Neuronal stem cell (in vitro differentiated cells): Measurements from ENCODE around the gene AOPEP.
"Not testable (repeated sequence)": the region's sequence is repeated elsewhere in the genome, so short reads cannot be mapped to it uniquely, and the experiment has no call there.

Source experiments
- DNase-seq: peaks from one replicate; pipeline ENCODE4 v3.0.0-alpha.2; 2013; ENCODE audit warnings: low spot score
- H2AFZ ChIP-seq: one replicate; pipeline ENCODE4 v1.6.1; 2013; ENCODE audit warnings: mild to moderate bottlenecking, low read length, inconsistent platforms
- H2AK5ac ChIP-seq: 2 replicates; pipeline ENCODE4 v1.6.1; 2013; ENCODE audit warnings: low read depth, mild to moderate bottlenecking, inconsistent platforms, low read length, moderate library complexity, mixed read lengths
- H2BK120ac ChIP-seq: 2 replicates; pipeline ENCODE4 v1.6.1; 2013; ENCODE audit warnings: low read depth, mild to moderate bottlenecking, inconsistent platforms, low read length, moderate library complexity, mixed read lengths
- H2BK12ac ChIP-seq: one replicate; pipeline ENCODE4 v1.6.1; 2013; ENCODE audit warnings: low read length, inconsistent platforms
- H2BK15ac ChIP-seq: 2 replicates; pipeline ENCODE4 v1.6.1; 2013; ENCODE audit warnings: mild to moderate bottlenecking, low read length, inconsistent platforms, mixed read lengths
- H2BK5ac ChIP-seq: one replicate; pipeline ENCODE4 v1.6.1; 2013; ENCODE audit warnings: inconsistent platforms, mild to moderate bottlenecking, low read length, moderate library complexity
- H3K14ac ChIP-seq: one replicate; pipeline ENCODE4 v1.6.1; 2013; ENCODE audit warnings: low read length, inconsistent platforms
- H3K18ac ChIP-seq: 2 replicates; pipeline ENCODE4 v1.6.1; 2013; ENCODE audit warnings: low read length, inconsistent platforms
- H3K23ac ChIP-seq: 2 replicates; pipeline ENCODE4 v1.6.1; 2013; ENCODE audit warnings: low read depth, mild to moderate bottlenecking, mixed read lengths, low read length, inconsistent platforms; ENCODE audit not compliant: poor library complexity
- H3K27ac ChIP-seq: replicated peaks from 3 replicates; pipeline ENCODE4 v1.5.1; 2013; ENCODE audit warnings: low read length, inconsistent platforms
- H3K27me3 ChIP-seq, 3 experiments: 2 replicates each; pipeline ENCODE4 v1.6.1; 2013; ENCODE audit warnings: low read length in 3 of 3, mild to moderate bottlenecking in 2 of 3, inconsistent platforms in 1 of 3, low read depth in 1 of 3, mixed read lengths in 1 of 3, moderate library complexity in 1 of 3; ENCODE audit not compliant: control insufficient read depth in 3 of 3, insufficient read depth in 3 of 3
- H3K36me3 ChIP-seq, 2 donors: replicated peaks in 1 of 2; 2 replicates each; pipeline ENCODE4 v1.6.1; 2013; ENCODE audit warnings: low read length in 2 of 2; ENCODE audit not compliant: control insufficient read depth in 2 of 2, insufficient read depth in 2 of 2
- H3K4ac ChIP-seq: 2 replicates; pipeline ENCODE4 v1.6.1; 2013; ENCODE audit warnings: inconsistent platforms, mild to moderate bottlenecking, low read length, moderate library complexity
- H3K4me1 ChIP-seq, 2 donors: 1 replicate in 1 of 2; 2 replicates in 1 of 2; pipeline ENCODE4 v1.6.1; 2013; ENCODE audit warnings: low read length in 2 of 2, low read depth in 1 of 2; ENCODE audit not compliant: control insufficient read depth in 2 of 2, insufficient read depth in 1 of 2
- H3K4me2 ChIP-seq: one replicate; pipeline ENCODE4 v1.6.1; 2013; ENCODE audit warnings: mild to moderate bottlenecking, low read length, inconsistent platforms; ENCODE audit not compliant: insufficient read depth, poor library complexity, severe bottlenecking
- H3K4me3 ChIP-seq, 2 donors: 2 replicates each; pipeline ENCODE4 v1.5.1; 2013; ENCODE audit warnings: low read length in 2 of 2, mild to moderate bottlenecking in 2 of 2, inconsistent platforms in 1 of 2, moderate library complexity in 1 of 2
- H3K79me1 ChIP-seq: one replicate; pipeline ENCODE4 v1.6.1; 2013; ENCODE audit warnings: low read depth, mild to moderate bottlenecking, inconsistent platforms, low read length, moderate library complexity
- H3K9ac ChIP-seq: one replicate; pipeline ENCODE4 v1.6.1; 2013; ENCODE audit warnings: mild to moderate bottlenecking, low read depth, low read length, inconsistent platforms; ENCODE audit not compliant: poor library complexity
- H3K9me3 ChIP-seq, 2 donors: replicated peaks in 1 of 2; 2 replicates each; pipeline versions ENCODE3 to v1.6.1; 2013; ENCODE audit warnings: low read length in 2 of 2, mild to moderate bottlenecking in 2 of 2, inconsistent platforms in 1 of 2, low read depth in 1 of 2, mixed read lengths in 1 of 2, moderate library complexity in 1 of 2; ENCODE audit not compliant: control insufficient read depth in 2 of 2, insufficient read depth in 1 of 2
- H4K8ac ChIP-seq: one replicate; pipeline ENCODE4 v1.6.1; 2013; ENCODE audit warnings: low read depth, mild to moderate bottlenecking, inconsistent platforms, low read length, moderate library complexity
- H4K91ac ChIP-seq: one replicate; pipeline ENCODE4 v1.6.1; 2013; ENCODE audit warnings: low read length, low read depth, mild to moderate bottlenecking, inconsistent platforms; ENCODE audit not compliant: poor library complexity
- WGBS, 2 donors: extraction: QIAGEN DNeasy Blood & Tissue Kit; methylation state at CpG; one replicate each; pipeline ENCODE4 v1.1.7; 2013; ENCODE audit warnings: missing lambda C conversion rate in 2 of 2, mixed read lengths in 1 of 2; ENCODE audit not compliant: insufficient read length in 2 of 2, insufficient replicate concordance in 1 of 2; ENCODE audit errors: extremely low coverage in 2 of 2; 5-methylcytosine and 5-hydroxymethylcytosine counted together

The AOPEP gene

GRCh38 chr9:94830071-94830604 lies 103.6 kb downstream of the AOPEP start:
- H4K8ac ChIP-seq, H3K4ac ChIP-seq, H3K27me3 ChIP-seq, H3K4me1 ChIP-seq, H3K27ac ChIP-seq, H2BK12ac ChIP-seq, H3K18ac ChIP-seq, H3K23ac ChIP-seq, H2AK5ac ChIP-seq, H3K79me1 ChIP-seq, H3K4me2 ChIP-seq, H3K4me3 ChIP-seq, H2BK5ac ChIP-seq, H2AFZ ChIP-seq, H2BK120ac ChIP-seq, H3K9ac ChIP-seq, H3K14ac ChIP-seq, DNase-seq, H4K91ac ChIP-seq, H2BK15ac ChIP-seq, H3K36me3 ChIP-seq: not testable (repeated sequence)
- peaks cover 0 to 10% of the 10 kb centered on the region in 2 donors for H3K9me3 ChIP-seq
- no CpG with 5 or more reads among the region's 3 CpGs for WGBS, 2 donors

DNA sequence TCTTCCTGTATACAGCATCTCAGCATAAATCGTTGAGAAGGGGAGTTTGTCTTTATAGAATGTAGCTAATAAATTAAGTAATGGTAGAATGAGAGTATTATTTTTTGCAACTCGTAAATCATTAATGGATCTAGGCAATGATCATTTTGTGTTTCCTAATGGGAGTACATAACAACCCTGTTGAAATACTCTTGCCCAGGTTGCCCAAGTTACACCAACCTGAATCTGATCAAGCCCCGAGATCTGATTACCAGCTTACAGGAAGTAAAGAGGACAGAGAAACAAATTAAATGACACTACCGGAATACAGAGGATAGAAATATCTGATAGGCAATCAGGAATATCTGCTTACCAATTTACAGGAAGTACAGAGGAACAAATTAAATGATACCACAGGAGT lies 107.3 kb downstream of the AOPEP start:
- Histone ChIP-seq H3K4me2 (no peak overlapping the region), H3K27ac (no peak overlapping the region), H3K79me1 (no peaks in the 10 kb centered on the region), H3K14ac (no peak overlapping the region), H4K91ac (no peak overlapping the region), H2BK15ac (no peak overlapping the region), H3K23ac (no peak overlapping the region), H2BK5ac (no peak overlapping the region), H4K8ac (no peak overlapping the region), H3K27me3 (no peaks in the 10 kb centered on the region), H3K4ac (no peak overlapping the region), H3K9me3 (peaks cover 0 to 19% of the 10 kb centered on the region in 2 donors), H2BK12ac (no peak overlapping the region), H3K18ac (no peak overlapping the region), H3K36me3 (no peaks in the 10 kb centered on the region), H3K4me3 (no peak overlapping the region), H3K9ac (no peak overlapping the region), H2BK120ac (no peak overlapping the region), H2AFZ (no peak overlapping the region), H2AK5ac (no peak overlapping the region), H3K4me1 (no peaks in the 10 kb centered on the region)
- 100% methylated on average over 1 of the region's 4 CpGs; no CpG with 5 or more reads in 1 of the 2 donors for WGBS, 2 donors
- no peak for DNase-seq

DNA sequence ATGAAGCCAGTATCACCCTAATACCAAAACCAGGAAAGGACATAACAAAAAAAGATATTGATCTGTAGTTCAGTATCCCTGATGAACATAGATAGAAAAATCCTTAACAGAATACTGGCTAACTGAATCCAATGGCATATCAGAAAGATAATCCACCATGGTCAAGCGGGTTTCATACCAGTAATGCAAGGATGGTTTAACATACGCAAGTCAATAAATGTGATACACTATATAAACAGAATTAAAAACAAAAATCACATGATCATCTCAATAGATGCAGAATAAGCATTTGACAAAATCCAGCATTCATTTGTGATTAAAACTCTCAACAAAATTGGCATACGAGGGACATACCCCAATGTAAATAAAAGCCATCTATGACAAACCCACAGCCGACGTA lies 110.9 kb downstream of the AOPEP start:
- no peak overlapping the region for H3K4me3 ChIP-seq
- H3K36me3 ChIP-seq = no peaks in the 10 kb centered on the region
- H3K23ac ChIP-seq = no peak overlapping the region
- no peak overlapping the region for H3K4ac ChIP-seq
- no peak overlapping the region for H3K27ac ChIP-seq
- no peak overlapping the region for H3K14ac ChIP-seq
- no peak overlapping the region for H4K8ac ChIP-seq
- H2BK15ac ChIP-seq = no peak overlapping the region
- no peaks in the 10 kb centered on the region for H3K4me1 ChIP-seq
- H3K18ac ChIP-seq = no peak overlapping the region
- no peaks in the 10 kb centered on the region for H3K79me1 ChIP-seq
- no CpG with 5 or more reads among the region's 5 CpGs for WGBS, 2 donors
- no peak for DNase-seq
- no peaks in the 10 kb centered on the region for H3K27me3 ChIP-seq
- no peak overlapping the region for H2BK5ac ChIP-seq
- H2AK5ac ChIP-seq = no peak overlapping the region
- H3K9me3 ChIP-seq = peaks cover 0 to 14% of the 10 kb centered on the region in 2 donors
- no peak overlapping the region for H2AFZ ChIP-seq
- no peak overlapping the region for H4K91ac ChIP-seq
- H2BK120ac ChIP-seq = no peak overlapping the region
- H2BK12ac ChIP-seq = no peak overlapping the region
- no peak overlapping the region for H3K4me2 ChIP-seq
- H3K9ac ChIP-seq = no peak overlapping the region

DNA sequence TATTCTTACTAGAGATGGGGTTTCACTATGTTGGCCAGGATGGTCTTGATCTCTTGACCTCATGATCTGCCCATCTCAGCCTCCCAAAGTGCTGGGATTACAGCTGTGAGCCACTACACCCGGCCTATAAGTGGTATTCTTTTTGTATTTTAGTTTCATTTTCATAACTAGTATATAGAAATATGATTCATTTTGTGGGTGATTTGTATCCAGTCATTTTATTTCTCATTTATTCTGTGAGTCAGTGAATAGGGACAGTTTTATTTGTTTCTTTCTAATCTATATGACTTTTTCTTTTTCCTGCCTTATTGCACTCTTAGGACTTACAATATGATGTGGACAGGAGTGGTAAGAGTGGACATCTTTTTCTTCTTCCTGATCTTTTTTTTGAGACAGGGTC lies 112.9 kb downstream of the AOPEP start:
- no peak overlapping the region for H4K91ac ChIP-seq
- no peak overlapping the region for H2BK5ac ChIP-seq
- no peak overlapping the region for H2AFZ ChIP-seq
- H3K4me1 ChIP-seq = peaks cover 0 to 4% of the 10 kb centered on the region in 2 donors
- H3K18ac ChIP-seq = no peak overlapping the region
- no peak overlapping the region for H3K4ac ChIP-seq
- no peaks in the 10 kb centered on the region for H3K79me1 ChIP-seq
- no peak overlapping the region for H2BK120ac ChIP-seq
- peaks cover 0 to 14% of the 10 kb centered on the region in 2 donors for H3K9me3 ChIP-seq
- no peak overlapping the region for H3K14ac ChIP-seq
- H2AK5ac ChIP-seq = no peak overlapping the region
- H3K4me3 ChIP-seq = no peak overlapping the region
- H2BK15ac ChIP-seq = no peak overlapping the region
- no peak overlapping the region for H3K27ac ChIP-seq
- no peaks in the 10 kb centered on the region for H3K36me3 ChIP-seq
- no peak overlapping the region for H2BK12ac ChIP-seq
- H3K9ac ChIP-seq = no peak overlapping the region
- no peak overlapping the region for H4K8ac ChIP-seq
- DNase-seq = no peak
- H3K27me3 ChIP-seq = no peaks in the 10 kb centered on the region
- H3K23ac ChIP-seq = no peak overlapping the region
- no CpG with 5 or more reads among the region's 1 CpG for WGBS, 2 donors
- H3K4me2 ChIP-seq = no peak overlapping the region
